DOHH2 (cell line): ENCODE results near the gene CTNNBL1.

Source experiments
- CTCF ChIP-seq: fragments of 200-600 bp; sonication (generic); IDR thresholded peaks from one replicate; pipeline ENCODE4 v1.5.1; 2014; ENCODE audit warnings: antibody characterized with exemption, mild to moderate bottlenecking, low read depth, low read length; ENCODE audit not compliant: poor library complexity, severe bottlenecking
- EZH2phosphoT487 ChIP-seq: fragments of 200-600 bp; sonication (generic); IDR thresholded peaks from 2 replicates; pipeline ENCODE4 v1.6.1; 2017; ENCODE audit warnings: borderline replicate concordance, mild to moderate bottlenecking, antibody characterized with exemption, low read length, moderate library complexity, mixed read lengths

- no peak for TF ChIP-seq CTCF
- TF ChIP-seq EZH2phosphoT487 = no peak
These were observed 12.3 kb upstream of the CTNNBL1 start for GRCh38 chr20:37681384-37682112.
